Measurements from ENCODE around the gene NPHP4.

NPHP4 gene

DNA sequence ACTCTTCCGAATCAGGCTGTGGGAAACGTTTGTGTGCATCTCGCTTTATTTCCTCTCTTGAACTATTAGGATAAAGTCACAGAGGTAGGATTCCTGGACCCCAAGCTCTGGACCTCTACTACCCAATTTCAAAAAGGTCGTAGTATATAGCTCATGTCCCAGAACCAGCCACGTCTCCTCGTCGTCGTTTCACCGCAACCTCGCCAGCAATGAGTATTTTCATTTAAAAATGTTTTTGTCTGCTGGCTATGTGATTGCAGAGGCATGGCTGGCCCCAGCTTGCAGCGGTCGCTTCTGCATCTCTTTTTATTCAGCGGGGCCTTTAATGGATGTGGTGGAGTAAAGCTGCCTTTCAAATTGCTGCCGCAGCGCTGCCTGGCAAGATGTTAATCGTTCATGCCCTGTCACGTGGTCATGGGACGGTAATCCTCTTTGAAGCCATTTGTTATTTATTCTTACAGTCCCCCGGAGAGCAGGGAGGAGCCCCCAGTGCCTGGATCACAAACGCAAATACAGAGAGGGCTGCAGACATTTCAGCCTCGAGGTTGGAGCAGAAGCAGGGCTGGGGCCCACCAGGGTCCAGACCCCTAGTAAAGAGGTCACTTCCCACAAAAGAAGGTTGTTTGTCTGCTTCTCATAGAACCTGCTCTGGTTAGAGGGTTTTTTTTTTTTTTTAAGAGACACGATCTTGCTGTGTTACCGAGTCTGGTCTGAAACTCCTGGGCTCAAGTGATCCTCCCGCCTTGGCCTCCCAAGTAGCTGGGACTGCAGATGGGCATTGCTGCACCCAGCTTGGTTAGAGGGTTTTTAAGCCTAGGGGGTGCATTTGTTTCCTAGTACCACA is 11.6 kb upstream of the NPHP4 start:
- no peak for DNase-seq (ENCODE audit: low read depth)

DNA sequence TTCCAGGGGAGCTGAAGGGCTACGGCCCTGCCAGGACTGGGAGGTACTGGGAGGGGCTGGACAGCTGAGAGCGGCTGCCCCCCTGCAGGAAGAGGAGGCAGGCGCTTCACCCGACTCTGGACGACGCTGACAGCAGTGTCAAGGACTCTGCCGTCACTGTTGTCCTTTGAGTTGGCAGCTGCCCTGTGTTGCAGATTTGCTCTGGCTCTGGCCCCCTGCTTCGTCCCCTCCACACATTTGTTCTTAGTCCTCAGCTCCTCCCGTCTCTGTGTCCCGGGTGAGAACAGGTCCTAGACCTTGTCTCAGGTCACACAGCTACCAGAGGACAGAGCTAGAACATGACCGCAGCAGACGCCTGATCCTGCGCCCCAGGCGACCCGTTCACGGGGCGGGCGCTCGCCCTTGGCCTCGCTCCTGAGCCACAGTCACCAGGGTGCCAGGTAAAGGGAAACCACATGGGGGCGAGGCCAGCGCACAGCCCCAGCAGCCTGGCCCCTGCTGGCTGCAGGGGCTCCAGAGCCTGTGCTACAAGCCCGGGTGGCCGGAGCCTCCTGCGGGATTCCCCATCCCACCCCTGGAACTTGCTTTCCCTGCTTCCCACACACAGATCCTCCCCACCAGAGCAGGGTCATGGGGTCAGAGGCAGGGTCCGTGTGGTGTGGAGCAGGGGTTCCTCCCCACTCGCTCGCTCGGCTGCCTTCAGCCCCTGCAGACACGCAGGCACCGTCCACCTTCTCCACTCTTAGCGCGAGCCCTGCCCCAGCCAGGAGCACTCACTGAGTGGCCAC is 10.7 kb upstream of the NPHP4 start:
- DNase-seq (ENCODE audit: low read depth), result no peak

DNA sequence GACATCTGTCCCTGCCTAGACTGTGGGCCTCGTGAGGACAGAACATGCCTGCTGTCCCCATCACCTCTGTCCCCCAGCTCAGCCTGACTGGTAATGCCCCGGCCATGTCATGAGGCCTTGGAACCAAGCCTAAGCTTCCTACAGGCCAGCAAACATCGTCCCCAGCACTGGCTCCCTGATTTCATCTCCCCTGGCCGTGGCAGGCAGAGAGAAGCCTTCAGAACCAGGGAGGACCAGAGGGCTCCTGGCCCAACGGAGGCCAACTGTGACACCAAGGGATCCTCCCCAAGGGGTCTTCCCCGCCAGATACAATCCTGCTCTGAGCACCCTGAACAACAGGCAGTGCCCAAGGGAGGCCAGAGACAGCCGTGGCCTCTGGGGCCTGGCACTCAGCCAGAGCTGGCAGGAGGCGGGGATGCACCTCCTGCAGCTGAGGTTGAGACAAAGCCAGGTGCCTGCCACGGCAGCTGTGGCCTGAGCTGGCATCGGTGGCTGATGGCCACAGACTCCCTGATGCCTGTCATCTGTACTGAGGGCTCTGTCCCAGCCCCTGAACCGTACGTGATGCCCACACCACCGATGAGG is 9.9 kb upstream of the NPHP4 start:
- no peak for DNase-seq (ENCODE audit: low read depth)

DNA sequence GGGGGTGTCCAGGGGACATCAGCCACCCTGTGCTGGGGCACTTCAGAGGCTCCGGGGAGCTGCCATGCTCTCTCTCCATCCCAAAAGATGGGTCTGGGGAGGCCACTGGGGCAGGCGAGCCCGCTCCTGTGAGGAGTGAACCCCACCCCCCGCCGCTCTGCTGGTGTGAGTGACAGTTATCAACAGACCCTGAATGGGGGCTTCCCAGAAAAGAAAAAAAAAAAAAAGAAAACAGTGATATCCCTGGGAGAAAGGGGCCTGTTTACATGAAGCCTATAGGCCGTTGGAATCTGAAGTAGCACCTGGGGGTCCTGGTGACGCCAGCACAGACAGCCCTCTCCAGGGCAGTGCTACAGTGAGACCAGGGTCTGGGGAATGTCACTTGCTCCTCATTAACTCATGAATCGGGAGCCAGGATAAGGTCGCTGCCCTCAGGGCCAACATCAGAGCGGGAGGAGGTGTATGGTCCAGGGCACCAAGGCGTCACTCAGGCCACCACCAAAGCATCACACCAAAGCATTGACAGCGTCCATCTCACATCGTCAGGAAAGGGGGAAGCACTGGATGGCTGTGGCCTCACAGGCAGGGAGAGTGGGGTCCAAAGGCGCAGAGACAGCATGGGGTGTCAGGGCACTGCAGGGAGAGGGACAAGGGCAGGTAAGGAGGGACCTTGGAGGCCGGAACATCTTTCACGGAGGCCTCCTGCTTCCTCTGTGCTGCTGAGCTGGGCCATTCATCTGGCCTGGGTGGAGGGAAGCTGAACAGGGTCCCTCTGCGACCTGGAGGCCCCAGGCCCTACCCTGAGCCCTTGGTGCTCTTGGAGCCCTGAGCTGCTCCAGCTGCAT is 8.4 kb upstream of the NPHP4 start:
- DNase-seq (ENCODE audit: low read depth), result no peak

DNA sequence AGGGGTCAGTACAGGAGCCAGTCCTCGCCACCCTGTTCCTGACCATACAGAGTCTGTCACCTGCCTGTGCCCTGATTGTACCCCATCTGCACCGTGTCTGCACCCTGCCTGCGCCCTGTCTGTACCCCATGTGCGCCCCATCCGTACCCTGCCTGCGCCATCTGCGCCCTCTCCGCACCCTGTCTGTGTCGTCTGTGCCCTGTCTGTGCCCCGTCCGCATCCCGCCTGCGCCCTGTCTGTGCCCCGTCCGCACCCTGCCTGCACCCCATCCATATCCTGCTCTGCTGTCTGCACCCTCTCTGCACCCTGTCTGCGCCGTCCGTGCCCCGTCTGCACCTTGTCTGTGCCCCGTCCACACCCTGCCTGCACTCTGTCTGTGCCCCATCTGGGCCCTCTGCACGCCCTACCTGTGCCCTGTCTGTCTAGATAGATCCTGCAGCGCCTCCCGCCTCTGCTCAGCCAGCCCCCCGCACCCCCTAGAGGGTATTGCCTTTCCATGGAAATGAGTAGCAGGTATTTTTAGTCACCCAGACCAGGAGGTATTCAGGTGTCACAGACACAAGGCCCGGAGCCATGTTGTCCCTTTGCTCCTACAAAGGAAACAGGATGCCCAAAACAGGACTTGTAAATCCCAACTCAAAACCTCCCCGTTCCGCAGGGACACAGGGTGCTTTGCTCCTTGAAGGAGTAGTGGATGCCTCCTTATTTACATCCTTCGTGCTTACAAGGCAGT is 7.7 kb upstream of the NPHP4 start:
- DNase-seq (ENCODE audit: low read depth), result no peak

DNA sequence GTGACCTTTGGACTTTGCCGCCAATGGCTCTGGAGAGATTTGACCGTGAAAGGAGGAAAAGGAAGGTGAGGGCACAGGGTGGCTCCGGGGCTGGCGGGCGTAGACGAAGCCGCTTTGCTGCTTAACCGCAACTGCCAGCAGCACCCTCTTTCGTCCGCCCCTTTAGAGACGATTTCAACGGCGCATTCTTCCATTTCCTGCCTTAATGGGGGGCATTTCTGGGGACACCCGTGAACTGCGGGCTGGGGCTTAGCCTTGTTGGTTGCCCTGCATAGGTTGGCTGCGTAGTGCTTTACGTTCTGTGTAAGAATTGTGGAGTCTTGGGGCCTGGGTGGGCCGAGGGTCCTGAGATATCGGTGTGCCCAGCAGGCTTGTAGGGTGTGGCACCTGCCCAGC is 6.7 kb upstream of the NPHP4 start:
- no peak for DNase-seq (ENCODE audit: low read depth)

DNA sequence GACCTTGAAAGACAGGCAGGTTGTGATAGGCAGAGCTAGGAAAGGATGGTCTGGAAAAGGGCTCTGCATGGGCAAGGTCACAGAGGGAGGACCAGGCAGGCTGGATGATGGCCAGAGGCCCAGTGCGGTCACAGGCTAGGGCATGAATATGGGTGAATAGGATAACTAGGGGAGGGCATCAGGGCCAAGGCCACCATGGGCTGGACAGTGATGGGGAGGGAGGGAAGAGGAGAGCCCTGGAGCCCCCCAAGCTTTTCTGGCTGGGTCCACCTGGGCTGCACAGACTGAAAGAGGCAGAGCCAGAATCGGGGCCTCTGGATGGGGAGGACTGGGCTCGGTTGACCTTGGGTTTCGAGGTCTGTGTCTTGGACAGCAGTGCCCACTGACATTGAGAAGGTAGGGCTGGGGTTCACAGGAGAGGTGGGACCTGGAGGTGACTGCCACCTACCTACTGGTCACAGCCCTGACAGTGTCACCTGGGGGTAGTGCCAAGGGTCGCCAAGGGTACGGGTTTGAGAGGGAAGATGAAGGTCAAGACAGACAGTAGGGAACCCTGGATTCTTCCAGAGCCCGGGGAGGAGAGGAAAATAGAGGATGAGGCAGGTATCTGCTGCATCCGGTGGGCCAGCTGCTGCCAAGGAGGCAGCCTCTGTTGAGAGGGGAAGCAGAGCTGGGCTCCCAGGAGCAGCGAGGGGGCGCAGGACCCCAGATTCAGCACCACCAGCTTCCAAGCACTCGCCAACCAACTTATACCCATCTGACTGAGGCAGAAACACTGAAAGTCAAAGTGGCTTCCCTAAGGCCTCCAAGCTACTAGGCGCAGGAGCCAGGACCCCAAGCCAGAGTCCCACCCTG is 6.1 kb upstream of the NPHP4 start:
- no peak for DNase-seq (ENCODE audit: low read depth)

DNA sequence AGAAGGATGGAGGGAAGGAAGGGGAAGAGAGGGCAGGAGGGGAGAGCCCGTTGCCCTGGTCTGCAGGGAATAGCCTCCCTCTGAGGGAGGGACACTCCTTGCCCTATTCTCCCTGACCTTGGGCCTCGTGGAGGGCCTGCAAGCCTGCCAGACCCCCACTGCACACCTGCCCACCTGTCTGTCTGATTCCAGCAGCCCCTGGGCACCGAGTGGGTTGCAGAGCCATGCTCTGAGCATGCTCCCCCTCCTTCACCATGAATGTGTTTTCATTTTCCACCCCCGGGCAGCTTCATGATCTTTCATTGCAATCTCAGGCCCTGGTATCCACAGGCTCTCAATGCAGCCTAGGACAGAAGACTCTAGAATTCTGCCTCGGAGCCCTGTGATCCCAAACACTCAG is 5.1 kb upstream of the NPHP4 start:
- no peak for DNase-seq (ENCODE audit: low read depth)

DNA sequence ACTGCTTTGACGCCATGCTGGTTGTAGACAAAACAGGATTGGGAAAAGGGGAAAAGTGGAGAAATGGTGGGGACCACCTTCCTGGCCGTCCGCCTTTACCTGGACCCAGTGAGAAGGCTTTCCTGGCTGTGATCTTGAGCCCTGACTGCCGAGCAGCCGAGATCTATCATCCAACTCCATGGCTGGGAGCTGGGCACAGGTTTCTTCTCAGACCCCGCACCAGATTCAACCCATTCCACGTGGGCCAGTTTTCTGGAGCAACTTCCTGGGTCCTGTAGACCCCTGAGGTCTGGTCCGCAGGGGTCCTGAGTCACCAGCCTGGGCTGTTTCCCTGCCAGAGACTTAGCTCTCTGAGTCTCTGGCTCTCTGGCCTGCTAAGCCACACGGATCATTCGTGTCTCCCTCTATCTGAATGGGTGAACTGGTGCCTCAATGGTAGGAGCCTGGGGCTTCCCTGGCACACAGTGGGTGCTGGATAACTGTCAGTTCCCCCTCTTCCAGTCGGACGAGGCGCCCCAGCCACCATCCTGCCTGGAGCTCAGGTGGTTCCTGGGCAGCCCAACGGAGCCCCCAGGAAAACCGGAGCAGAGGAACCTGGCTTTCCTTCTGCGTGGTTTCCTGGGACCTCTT is 4.5 kb upstream of the NPHP4 start:
- DNase-seq (ENCODE audit: low read depth), result no peak

DNA sequence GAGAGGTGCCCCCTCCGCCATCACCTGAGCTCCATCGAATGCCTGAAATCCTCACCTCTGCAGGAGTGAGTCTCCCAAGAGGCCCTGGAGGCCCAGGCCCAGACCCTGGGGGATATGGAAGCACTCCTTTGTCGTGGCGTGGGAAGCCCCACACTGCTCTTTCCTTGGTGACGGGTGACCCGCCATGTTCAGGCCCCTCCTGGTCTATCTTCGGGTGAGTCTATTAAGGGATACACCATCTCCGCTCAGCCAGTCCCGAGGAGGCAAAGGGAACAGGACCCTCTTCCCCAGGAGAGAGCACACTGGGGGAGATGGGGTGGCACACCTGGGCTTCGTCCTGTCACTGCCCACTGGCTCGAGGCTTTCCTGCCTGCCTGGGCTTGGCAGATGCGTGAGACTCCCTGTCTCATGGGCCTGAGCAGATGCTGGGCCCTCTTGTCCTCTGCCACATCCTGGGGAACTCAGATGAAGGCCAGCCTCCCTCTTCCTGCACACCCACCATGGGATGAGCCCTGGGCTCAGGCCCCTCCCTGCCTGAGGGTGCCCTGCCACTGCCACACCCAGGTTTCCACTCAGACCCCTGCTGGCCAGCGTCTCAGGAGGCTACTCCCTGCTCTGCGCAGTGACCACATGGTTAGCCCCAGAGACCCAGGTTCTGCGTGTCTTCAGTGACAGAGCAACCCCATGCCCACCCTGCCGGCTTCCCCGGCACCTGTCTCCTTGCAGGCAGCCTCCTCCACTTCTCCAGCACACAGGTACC is 3.8 kb upstream of the NPHP4 start:
- DNase-seq (ENCODE audit: low read depth), result no peak

DNA sequence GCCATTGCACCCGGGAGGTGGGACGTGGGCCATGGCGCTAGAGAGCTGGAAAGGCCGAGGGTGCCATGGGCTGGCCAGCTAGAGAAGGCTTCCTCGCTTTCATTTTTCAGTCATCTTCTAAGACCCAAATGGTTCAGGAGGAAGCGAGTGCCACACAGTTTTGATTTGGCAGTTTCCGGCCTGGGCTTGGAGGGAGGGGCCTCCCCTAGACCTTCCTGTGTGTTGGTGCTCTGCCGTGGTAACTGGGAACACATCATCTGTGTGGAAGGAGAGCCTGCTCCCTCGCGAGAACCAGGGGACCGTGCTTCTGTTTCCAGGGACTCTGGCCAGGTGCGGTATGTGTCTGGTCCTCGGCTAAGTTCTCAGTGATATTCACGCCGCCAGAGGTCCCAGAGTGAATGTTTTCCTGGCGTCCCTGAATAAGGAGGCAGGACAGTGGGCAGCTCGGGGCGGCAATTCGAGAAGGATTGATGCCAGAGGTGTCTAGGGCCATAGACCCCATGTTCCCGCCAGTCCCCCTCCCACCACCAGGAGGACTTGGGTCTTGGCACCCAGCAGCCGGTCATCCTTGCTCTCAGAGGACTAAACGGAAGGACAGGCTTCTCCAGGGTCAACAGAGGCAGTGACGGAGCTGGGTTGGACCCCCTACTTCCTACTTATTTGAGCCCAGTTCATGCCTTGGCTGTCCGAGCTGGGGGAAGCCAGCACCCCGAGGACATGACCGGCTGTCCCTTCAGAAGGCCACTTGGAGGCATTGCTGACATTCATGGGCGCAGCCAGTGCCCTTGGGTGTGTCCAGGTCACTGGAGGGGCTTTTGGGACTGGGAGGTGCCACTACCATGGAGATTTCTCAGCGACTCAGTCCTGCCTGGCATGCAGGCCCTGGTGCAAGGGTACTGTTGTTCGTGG is 2.7 kb upstream of the NPHP4 start:
- peak; percentile 37 for DNase-seq (ENCODE audit: low read depth)

DNA sequence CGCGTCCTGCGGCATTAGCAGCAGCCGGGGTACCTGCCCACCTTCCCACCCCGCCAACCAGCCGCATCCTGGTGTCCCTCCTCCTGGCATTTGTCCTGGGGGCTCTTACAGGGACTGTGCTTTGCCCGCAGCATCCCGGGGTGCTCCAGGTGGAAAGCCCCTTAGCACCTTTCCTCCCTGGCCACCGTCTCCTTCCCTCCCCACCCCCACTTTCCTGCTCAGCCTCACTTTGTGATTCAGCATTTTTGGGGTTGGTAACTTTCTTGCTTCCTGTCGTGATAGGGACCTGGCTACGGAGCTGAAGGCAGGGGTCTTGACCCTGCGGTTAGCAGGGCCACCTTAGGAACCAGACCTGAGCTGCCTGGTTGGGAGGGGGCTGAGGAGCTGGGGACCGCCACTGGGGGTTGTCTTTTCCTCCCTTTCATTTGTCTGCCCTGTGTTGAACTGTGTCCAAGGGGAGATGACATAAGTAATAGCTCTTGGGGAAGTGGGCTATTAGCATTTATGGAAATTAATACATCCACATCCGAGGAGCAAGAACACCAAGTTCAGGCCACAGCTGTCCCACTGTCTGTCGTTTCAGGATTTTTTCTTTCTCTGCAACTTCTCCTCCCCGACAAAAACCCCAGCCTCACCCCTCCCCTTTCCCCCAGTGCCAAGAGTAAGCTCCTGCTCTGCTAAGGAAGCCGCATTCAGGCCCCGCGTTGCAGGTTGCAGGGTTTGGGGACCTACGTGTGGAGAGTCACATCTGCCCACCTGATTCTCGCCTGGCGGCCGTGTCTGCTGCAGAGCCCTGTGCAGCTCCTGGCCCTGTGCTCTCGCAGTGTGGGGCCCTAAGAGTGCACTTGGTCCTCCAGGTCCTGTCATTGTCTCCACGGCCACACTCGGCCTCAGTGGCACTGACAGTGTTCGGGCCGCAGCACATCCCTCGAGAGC is 1.6 kb upstream of the NPHP4 start:
- no peak for DNase-seq (ENCODE audit: low read depth)

DNA sequence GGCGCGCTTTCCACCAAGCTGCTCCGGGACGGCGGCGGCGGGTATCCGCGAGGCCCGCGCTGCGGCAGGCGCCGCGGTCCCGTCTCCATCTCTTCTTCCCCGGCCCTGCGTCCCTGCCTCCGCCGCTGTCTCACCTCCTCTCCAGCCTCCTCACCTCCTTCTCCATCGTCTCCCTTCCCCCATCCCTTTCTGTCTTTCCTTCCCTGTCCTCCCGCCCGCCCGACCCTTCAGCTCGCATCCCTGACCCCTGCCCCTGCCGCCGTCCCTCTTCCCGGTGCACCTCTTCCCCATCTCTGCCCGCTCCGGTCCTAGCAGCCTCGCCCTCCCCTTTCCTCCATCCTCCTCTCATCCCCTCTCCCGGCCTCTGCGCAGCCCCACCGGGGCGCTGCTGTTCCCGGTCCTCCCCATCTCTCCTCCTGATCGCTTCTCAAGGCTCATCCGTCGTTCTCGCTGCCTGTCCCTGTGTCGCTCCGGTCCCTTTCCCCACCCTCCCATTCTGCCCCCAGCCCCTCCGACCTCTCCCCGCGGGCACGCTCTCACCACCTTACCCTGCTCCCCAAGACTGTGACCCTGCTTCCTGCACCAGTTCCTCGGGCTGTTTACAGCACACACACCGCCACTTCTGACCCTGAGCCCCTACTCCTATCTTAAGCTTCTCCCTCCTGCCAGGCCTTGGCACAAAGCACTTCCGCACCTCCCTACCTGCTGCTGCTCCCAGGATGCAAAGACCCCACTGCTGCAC is 760 bp upstream of the NPHP4 start:
- no peak for DNase-seq (ENCODE audit: low read depth)

DNA sequence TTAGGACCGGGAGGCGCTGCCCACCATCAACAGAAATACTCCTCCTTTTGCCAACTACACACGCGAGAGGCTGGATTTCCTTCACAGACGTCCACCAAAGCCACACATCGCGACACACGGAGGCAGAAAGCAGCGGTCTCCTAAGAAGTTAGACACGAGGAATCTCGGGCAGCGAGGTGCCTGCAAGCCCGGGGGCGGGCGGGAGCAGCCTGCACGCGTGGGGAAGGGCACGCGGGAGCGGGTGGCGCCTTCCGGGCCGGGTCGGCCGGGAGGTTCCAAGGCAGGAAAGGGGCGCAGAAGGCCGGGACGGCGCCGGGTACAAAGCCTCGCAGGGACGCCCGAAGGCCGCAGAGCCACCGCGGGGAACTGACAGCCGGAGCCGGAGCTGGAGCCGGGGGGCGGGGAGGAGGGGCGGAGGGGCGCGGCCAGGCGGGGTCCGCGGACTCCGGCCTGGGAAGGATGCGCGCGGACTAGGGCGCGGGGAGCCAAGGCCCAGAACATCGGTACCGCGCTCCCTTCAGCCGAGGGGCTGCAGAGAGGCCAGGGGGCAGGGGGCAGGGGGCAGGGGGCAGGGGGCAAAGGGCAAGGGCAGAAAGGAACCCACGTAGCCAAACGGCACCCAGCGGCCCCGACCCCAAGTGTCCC is 722 bp downstream of the NPHP4 start:
- no peak for DNase-seq (ENCODE audit: low read depth)

DNA sequence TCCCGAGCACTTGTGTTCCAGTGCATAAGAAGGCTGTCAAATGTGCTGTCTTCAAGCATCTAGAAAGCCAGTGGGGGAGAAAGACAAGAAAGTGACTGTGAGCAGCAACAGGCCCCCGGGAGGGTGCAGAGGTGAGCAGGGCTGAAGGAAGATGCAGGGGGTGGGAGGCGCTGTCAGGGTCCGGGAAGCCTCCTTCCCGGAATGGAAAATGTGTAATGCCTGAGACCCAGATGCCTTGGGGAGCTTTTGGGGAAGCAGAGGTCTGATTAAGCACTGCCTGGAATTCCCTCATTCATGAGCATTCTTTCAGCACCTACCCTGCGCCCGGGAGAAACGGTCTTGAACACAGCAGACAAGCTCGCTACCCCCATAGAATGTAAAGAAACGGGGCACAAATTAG is 1.3 kb downstream of the NPHP4 start:
- no peak for DNase-seq (ENCODE audit: low read depth)

DNA sequence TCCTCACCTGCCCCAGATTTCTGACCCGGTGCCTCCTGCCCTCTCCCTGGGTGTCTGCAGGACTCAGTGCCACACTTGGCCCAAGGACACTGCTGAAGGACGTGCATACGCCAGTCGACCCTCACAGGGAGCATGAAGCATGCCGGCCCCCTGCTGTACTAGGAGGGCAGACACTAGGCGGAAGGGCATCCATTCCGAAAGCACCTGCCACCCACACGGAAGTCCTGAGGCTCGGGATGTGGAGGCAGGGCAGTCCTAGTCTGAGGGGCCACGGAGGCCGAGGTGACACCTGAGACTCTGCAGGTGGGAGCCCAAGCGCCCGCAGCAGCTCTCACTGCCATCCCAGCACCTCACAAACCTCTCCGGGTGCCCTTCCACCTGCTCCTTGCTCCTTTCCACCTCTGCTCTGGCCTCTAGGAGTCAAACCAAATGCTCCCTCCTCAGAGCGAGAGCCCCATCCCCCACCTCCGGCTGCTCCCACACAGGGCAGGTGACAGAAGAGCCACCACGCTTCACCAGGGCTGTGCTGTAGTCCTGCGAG is 2.4 kb downstream of the NPHP4 start:
- no peak for DNase-seq (ENCODE audit: low read depth)
